Neutrophil (primary cell): ENCODE results near the gene AMELX.

Source experiments
- H3K27ac ChIP-seq: fragments of 200-600 bp; sonication (generic); 2 replicates; pipeline ENCODE4 v1.5.1; 2016; ENCODE audit warnings: mild to moderate bottlenecking, moderate library complexity
- H3K27me3 ChIP-seq: fragments of 200-600 bp; sonication (generic); 2 replicates; pipeline ENCODE4 v1.6.0; 2016; ENCODE audit warnings: mild to moderate bottlenecking
- H3K36me3 ChIP-seq: fragments of 200-600 bp; sonication (generic); 2 replicates; pipeline ENCODE4 v1.5.1; 2017
- H3K4me1 ChIP-seq, 2 experiments: fragments of 200-600 bp in 1 of 2; sonication (generic) in 1 of 2; 1 replicate in 1 of 2; 2 replicates in 1 of 2; pipeline versions ENCODE4 v1.5.1 to v1.6.1; 2013 to 2016; ENCODE audit warnings: low read depth in 1 of 2, low read length in 1 of 2, mild to moderate bottlenecking in 1 of 2, moderate library complexity in 1 of 2; ENCODE audit not compliant: control insufficient read depth in 1 of 2, insufficient read depth in 1 of 2
- H3K4me3 ChIP-seq, 2 experiments: fragments of 200-600 bp in 1 of 2; sonication (generic) in 1 of 2; 1 replicate in 1 of 2; 2 replicates in 1 of 2; pipeline ENCODE4 v1.5.1; 2013 to 2016; ENCODE audit warnings: low read depth in 1 of 2, low read length in 1 of 2, mild to moderate bottlenecking in 1 of 2, moderate library complexity in 1 of 2
- H3K9me3 ChIP-seq: fragments of 200-600 bp; sonication (generic); 2 replicates; pipeline ENCODE4 v1.5.1; 2016
- TF ChIP-seq, protein P1 (sequence below): fragments of 200-600 bp; sonication (generic); IDR thresholded peaks from 2 replicates; pipeline ENCODE4 v1.5.1; 2016; ENCODE audit warnings: antibody characterized with exemption

The AMELX gene

DNA sequence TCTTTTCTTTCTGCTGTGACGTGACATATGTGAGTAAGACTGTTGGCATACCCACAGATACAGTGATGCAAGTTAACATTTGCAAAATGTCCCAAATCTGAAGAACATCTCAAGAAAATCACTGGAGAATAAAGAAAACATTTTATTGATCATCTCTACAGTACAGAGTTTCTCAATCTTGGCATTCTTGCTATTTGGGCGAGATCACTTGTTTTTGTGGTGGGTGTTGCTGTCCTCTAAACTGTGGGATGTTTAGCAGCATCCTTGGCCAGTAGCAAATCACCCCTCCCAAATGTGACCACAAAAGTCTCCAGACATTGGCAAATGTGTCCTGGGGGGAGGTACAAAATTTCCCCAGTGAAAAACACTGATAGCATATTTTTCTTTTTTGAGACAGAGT is 28.8 kb downstream of the AMELX start:
- no peaks in the 10 kb centered on the region for H3K4me1 ChIP-seq
- no peak overlapping the region for H3K27ac ChIP-seq

GRCh38 chrX:11328134-11328533 is 34.9 kb downstream of the AMELX start:
- Histone ChIP-seq H3K36me3 (no peaks in the 10 kb centered on the region), H3K9me3 (no peaks in the 10 kb centered on the region), H3K4me1 (no peaks in the 10 kb centered on the region), H3K27me3 (no peaks in the 10 kb centered on the region), H3K4me3 (no peak overlapping the region), H3K27ac (no peak overlapping the region)
- TF ChIP-seq, protein P1, sequence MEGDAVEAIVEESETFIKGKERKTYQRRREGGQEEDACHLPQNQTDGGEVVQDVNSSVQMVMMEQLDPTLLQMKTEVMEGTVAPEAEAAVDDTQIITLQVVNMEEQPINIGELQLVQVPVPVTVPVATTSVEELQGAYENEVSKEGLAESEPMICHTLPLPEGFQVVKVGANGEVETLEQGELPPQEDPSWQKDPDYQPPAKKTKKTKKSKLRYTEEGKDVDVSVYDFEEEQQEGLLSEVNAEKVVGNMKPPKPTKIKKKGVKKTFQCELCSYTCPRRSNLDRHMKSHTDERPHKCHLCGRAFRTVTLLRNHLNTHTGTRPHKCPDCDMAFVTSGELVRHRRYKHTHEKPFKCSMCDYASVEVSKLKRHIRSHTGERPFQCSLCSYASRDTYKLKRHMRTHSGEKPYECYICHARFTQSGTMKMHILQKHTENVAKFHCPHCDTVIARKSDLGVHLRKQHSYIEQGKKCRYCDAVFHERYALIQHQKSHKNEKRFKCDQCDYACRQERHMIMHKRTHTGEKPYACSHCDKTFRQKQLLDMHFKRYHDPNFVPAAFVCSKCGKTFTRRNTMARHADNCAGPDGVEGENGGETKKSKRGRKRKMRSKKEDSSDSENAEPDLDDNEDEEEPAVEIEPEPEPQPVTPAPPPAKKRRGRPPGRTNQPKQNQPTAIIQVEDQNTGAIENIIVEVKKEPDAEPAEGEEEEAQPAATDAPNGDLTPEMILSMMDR, result no peak

More for the DNA sequence above, 28.8 kb downstream of the AMELX start:
- TF ChIP-seq, protein P1, result no peak
- Histone ChIP-seq H3K9me3 (no peaks in the 10 kb centered on the region), H3K4me3 (no peak overlapping the region), H3K36me3 (no peaks in the 10 kb centered on the region), H3K27me3 (no peaks in the 10 kb centered on the region)

DNA sequence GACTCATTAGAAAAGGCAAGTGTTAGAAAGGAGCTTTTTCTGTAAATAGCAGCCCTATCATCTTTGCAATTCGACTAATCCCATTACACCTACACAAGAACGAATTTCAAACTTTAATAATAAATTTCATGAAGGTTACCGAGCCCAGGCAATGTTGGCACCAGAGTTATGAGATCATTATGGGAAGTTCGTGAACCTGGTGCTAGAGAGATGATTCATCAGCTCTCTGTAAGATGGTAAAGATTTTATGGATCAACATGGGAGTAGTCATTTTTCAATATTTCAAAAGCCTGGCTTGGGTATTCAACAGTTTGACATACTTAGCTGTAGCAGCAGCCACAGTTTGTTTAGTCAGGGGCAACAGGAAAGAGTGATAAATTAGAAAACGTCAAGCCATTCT is 35.8 kb downstream of the AMELX start:
- Histone ChIP-seq H3K4me3 (no peak overlapping the region), H3K27ac (no peak overlapping the region), H3K27me3 (no peaks in the 10 kb centered on the region), H3K36me3 (no peaks in the 10 kb centered on the region), H3K4me1 (no peaks in the 10 kb centered on the region), H3K9me3 (no peaks in the 10 kb centered on the region)
- TF ChIP-seq, protein P1, result no peak

DNA sequence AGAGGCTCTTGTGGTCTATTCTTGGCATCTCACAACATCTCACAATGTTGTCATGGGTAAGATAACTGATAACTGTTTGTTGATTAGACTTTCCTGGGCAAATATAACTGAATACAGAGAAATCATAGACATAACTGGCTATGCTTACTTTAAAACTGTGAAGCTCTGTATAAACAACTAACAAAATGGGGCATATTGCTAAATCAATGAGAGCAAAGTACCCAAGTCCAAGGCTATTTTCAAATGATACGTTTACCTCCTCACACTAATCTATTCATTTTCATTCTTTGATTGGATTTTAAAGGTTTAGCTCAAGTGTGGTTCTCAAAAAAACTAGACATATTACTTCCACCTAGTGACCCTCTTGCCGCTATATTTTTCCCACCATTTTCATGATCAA is 38.6 kb downstream of the AMELX start:
- TF ChIP-seq, protein P1, result no peak
- no peaks in the 10 kb centered on the region for H3K4me1 ChIP-seq
- H3K4me3 ChIP-seq, result no peak overlapping the region
- H3K9me3 ChIP-seq, result no peaks in the 10 kb centered on the region
- no peak overlapping the region for H3K27ac ChIP-seq
- H3K36me3 ChIP-seq, result no peaks in the 10 kb centered on the region
- no peaks in the 10 kb centered on the region for H3K27me3 ChIP-seq

DNA sequence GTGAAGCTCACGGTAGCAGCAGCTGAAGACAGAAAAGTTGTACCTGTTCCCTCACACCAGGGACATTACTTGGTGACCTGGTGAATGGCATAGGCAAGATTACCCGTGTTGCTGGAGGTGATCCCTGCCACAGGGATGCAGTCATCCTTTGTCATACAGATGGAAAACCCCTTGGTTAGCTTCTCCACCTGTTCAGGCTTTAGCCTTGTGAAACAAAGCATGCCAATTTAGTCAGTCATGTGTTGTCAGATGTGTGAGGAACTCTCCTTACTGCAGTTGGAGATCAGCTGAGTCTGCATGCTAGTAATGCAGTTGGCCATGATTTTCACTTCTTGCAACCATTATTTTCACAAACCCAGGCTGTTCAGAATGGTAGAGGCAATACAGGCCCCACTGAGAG is 41.0 kb downstream of the AMELX start:
- Histone ChIP-seq H3K27me3 (no peaks in the 10 kb centered on the region), H3K4me3 (no peak overlapping the region), H3K9me3 (no peaks in the 10 kb centered on the region), H3K27ac (no peak overlapping the region), H3K4me1 (no peaks in the 10 kb centered on the region), H3K36me3 (no peaks in the 10 kb centered on the region)
- TF ChIP-seq, protein P1, result no peak

GRCh38 chrX:11336201-11336600 is 43.0 kb downstream of the AMELX start:
- no peaks in the 10 kb centered on the region for H3K27me3 ChIP-seq
- no peaks in the 10 kb centered on the region for H3K9me3 ChIP-seq
- TF ChIP-seq, protein P1, result no peak
- no peaks in the 10 kb centered on the region for H3K36me3 ChIP-seq
- no peaks in the 10 kb centered on the region for H3K4me1 ChIP-seq
- H3K27ac ChIP-seq, result no peak overlapping the region
- no peak overlapping the region for H3K4me3 ChIP-seq
